DMS53 (cell line): ENCODE results near the gene KRT10.
A peak's percentile ranks its signal among the peaks of the same experiment; 100 is the strongest.
"Not testable (repeated sequence)": the region's sequence is repeated elsewhere in the genome, so short reads cannot be mapped to it uniquely, and the experiment has no call there.

Experiments used
- DNase-seq: peaks from one replicate; lab custom pipeline; 2025; lab: John Stamatoyannopoulos, UW

Gene KRT10

DNA sequence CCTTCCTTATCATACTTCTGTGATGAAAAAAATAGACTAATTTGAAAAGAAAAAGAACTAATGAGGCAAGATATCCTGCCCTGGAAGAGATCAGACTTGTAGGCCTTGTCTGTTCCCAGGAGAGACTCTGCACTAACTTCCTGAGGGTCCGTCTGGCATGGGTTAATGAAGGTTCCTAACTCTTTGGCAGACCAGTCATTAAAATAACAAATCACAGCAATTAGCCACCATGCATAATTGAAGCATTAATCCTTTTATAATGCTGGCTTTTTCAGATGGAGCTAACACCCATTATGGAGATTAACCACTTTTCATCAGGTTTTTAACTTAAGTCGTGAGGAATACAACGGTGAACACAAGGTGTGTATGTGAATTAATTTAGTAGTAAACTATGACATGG, 10.4 kb upstream of the KRT10 start:
- DNase-seq, result no peak

DNA sequence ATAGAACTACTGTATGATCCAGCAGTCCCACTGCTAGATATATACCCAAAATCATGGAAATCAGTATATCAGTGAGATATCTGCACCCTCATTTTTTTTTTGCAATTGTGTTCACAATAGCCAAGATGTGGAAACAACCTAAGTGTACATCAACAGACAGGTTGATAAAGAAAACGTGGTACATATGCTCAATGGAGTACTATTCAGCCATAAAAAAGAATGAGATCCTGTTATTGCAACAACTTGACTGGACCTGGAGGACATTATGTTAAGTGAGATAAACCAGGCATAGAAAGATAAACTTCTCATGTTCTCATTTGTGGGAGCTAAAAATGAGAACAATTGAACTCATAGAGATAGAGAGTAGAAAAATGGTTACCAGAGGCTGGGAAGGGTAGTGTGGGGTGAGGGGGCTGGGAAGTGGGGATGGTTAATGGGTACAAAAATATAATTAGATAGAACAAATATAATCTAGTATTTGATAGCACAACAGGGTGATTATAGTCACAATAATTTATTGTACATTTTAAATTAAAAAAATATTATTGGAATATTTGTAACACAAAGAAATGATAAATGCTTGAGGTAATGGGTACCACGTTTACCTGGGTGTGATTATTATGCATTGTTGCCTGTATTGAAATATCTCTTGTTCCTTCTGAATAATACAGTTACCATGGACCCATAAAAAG, 7.8 kb upstream of the KRT10 start:
- no peak for DNase-seq

DNA sequence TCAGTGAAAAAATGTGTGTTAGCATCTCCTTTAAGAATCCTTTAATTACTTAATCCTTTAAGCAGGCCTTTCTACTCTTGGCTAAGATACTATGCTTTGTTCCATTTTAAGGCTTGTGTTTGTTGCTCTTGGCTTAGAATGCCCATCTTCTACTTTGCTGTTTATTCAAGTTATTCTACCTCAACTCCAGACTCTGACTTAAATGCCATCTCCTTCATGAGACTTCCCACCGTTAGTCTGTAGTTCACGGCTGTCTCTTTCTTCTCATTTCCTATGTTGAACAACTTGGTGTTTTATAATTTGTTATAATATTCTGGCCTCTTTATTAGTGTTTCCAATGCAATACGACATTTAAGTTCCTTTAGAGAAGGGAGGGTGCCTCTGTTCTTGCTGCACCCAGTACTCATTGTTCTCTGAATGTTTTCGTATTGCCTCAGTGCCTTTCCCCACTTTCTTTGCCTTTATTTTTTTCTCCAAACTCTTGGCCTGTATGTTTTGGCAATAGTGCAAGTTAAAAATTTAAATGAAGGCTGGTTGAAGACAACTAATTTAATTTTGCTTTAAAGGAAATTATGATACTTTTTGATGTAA, 6.1 kb upstream of the KRT10 start:
- DNase-seq, result no peak

DNA sequence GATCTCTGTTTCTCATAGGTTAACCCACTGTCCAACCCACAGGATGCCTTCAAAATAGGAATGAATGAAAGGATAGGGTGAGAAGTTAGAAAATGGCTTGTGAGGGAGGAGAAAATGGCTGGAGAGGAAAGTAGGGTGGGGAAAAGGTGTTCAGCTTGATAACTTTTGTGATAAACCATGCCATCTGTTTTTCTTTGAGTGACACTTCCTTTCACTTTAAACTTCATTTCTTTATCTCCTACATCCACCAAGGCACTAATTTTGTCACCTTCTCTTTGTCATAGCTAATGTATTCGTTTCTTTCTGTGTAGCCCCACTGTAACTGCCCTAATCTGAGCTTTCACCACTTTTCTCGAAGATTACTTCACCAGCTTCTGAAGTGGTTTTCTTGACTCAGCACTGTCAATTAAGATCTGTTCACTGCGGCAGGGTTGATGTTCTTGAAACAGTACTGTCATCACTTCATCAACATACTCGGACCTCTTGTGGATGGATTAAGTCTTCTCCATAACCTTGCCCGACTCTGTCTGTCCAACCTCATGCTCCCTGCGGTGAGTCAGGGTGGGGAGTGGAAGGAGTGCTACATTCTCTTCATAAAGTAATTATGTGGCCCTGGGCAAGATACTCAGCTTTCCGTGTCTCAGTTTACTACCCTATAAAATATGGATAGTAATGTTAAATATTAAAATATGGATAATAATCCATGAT, 5.5 kb upstream of the KRT10 start:
- DNase-seq, result no peak

DNA sequence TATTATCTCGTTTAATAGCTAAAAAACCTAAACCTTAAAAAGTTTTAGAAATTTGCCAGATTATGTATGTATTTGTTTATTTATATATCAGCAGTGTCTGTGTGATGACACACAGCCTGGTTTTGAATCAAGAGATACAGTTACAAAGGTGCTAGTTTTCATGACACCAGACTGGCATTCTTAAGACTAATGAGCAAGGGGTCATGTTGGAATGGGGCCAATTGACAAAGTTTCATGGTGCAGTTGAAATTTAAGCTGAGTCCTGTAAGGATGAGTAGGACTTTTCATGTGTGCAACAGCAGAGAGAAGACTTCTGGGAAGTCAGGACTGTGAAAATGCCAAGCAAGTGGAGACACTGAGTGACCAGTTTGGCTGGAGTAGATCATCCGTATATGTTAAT, 3.2 kb upstream of the KRT10 start:
- no peak for DNase-seq

DNA sequence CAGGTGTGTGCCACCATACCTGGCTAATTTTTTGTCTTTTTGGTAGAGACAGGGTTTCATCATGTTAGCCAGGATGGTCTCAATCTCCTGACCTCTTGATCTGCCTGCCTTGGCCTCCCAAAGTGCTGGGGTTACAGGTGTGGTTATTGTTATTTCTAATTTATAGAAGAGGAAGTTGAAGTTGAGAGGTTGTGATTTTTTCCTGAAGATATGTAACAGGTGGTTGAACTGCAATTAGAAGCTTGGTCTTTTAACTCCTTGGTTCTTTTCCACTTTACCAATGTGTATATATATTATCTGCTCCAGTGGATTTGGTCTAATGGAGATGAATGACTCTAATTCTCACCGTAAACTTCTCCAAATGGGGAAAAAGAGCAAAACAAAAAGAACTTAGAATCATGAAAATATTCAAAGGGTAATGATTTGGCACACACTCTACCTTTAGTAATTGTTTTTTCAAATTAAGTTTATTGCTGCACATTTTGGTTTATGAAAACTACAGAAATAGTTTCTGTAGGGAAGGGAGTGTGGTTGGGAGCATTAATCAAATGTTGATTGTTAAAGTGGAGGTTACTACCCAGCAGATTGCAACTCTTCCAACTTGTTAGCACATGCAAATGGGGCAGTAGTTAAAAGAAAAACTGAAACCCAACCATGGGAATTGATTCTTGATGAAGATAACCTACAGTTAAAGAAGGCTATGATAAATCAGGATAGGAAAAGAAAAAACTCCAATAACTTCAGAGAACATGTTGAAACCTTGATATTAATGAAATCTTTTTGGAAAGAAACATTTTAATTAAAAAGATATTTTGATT, 1.8 kb upstream of the KRT10 start:
- DNase-seq, result no peak

DNA sequence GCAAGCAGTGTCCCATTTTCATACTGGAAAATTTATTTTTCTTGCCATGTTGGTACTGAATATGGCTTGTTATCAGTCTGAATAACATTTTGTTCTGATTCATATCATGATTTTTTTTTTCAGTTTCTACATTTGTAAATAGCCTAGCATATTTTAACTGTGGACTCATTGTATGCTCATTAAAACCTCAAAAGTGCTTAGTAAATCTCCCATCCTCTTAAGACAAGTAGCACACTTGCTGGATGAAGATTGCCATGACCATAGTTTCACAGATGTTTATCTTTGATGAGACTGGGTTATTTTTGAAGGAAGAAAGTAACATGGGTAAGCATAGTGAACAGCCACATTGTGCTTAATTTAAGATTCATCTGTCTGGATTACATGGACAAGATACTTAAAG, 878 bp downstream of the KRT10 start:
- DNase-seq, result no peak

DNA sequence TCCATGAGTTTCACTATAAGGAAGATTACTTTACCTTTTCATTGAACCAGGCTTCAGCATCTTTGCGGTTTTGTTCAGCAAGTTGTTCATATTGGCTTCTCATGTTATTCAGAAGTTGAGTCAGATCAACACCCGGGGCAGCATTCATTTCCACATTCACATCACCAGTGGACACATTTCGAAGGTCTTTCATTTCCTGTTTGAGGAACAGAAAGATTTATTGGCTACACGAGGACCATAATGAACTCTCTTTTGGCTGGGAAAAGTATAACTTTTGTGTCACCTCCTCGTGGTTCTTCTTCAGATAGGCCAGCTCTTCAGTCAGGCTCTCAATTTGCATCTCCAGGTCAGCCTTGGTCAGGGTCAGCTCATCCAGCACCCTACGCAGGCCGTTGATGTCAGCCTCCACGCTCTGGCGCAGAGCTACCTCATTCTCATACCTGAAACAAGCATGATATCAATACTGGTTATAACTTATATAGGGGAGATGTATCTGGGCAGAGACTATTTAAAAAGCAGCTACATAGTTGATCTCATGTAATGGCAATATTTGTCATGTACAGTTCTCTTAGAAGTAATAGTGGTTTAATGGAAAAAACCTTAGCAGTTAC, 2.1 kb downstream of the KRT10 start:
- DNase-seq, result no peak

DNA sequence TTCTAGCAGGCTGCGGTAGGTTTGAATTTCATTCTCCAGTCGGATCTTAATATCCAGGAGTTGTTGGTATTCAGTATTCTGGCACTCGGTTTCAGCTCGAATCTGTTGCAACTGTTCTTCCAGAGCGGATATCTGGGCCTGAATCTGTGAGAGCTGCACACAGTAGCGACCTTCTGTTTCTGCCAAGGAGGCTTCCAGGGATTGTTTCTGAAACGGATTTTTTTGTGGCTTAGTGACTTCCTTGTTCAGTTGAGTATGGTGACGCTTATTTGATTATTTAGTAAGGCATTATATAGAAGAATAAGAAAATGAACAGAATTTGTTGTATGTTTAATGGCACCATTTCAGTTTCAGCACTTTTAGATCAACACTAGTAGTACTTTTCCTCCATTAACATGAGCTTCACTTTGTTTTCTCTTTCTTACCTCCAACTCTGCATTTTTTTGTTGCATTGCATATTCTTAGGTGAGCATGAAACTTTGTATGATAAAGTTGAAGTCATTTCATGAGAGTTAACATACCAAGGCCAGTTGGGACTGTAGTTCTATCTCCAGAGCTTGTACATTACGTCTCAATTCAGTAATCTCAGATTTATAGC, 2.8 kb downstream of the KRT10 start:
- DNase-seq, result no peak

DNA sequence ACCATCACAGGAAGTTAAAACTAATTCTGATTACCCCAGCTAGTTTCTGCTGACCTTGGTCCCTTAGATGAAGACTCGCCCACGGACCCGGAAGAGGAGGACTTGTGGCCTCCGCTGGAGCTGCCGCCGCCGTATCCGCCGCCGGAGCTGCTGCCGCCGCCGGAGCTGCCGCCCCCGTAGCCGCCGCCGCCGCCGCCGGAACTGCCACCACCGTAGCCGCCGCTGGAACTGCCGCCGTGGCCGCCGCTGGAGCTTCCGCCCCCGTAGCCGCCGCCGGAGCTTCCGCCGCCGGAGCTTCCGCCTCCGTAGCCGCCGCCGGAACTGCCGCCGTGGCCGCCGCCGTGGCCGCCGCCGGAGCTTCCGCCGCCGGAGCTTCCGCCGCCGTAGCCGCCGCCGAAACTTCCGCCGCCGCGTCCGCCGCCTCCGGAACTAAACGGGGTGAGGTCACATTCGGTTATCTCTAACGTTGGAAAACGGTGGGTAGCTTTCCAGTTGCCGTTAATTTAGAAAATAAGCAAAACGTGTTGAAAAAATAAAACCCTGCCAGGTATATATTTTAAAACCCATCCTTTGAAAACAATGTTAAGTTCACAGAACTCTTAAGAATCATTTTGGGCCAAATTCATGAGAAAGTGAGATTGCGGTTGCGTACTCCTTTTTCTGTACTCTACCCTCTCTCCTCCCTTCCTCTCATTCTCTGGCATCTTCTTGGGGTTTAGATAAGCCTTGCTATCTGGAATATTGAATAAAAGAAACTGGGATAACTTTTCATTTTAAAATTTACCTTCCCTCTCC, 3.5 kb downstream of the KRT10 start:
- DNase-seq, result peak; percentile 88

DNA sequence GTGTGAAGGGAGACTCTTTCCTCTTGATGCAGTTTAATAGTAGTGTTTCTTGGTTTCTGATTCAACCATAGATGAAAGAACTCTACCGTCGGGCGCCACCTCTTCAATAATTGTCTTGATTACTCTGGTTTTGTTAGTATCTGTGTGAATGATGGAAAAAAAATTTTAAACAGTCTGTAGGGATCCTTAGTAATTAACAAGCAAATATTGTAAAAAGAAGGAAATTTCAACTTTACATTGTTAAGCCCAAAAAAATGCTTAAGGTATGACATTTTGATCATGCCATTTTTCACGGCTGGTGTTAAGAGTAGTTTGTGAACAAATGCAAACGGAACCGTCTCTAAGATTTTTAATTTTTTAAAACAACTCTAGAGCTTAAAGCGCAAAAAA, 4.1 kb downstream of the KRT10 start:
- no peak for DNase-seq

DNA sequence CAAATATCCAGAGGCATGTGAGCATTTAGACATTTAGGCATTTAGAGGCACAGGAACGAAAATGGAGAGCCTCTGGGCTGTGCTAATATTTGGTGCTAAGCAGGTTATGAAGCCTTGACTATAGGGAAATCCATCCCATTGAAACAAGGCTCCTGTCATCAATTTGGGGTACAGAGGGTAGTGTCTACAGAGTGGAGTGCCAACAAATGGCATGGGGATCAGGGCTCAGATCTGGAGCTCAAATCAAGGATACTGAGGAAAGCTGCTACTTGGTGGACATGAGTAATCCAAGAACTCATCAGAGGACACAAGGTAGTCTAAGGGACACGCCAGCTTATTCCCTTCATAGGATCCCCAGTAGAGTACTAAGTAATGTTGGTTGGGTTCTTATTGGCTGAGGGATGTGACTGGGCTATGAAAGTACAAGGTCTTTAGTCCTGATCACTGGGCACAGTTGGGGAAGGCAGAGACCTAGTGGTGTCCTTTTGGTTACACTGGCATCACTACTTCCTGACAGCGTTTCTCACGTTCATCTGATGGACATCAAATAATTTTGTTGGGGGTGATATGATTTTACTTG, 5.2 kb downstream of the KRT10 start:
- no peak for DNase-seq

DNA sequence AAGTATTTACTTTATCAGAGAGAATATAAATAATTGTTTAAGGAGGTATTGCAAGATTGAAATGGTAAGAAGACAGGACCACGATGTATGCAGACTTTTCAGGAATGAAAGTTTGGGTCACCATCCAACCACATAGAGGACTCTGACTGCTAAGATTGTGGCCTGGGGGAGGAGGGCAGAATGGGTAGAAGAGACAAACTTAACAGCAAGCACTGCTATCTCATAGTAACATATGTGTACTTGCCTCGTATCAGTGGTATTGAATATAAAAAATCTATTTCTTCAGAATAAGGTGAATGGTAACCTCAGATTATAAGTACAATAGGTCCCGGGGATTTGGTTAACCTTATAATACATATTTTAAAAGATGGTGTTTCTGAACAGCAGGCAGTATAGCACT, 5.8 kb downstream of the KRT10 start:
- DNase-seq, result no peak

DNA sequence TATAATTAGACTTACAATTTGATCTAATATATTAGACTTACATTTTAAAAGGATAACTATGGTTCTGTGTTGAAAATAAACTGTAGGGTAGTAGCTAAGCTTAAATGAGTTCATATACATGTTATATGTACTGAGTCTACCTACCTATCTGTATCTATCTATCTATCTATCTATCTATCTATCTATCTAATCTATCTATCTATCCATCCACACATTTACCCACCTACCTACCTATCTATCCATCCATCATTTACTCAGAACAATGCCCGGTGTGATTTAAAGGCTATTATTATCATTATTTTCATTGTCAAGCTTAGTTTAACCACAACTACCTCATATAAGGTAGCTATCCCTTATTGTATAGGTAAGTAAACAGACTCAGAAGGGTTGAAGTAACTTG, 7.0 kb downstream of the KRT10 start:
- DNase-seq, result no peak

DNA sequence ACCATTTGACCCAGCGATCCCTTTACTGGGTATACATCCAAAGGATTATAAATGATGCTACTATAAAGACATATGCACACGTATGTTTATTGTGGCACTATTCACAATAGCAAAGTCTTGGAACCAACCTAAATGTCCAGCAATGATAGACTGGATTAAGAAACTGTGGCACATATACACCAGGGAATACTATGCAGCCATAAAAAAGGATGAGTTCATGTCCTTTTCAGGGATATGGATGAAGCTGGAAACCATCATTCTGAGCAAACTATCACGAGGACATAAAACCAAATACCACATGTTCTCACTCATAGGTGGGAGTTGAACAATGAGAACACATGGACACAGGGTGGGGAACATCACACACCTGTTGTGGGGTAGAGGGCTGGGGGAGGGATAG, 7.8 kb downstream of the KRT10 start:
- DNase-seq, result not testable (repeated sequence)

DNA sequence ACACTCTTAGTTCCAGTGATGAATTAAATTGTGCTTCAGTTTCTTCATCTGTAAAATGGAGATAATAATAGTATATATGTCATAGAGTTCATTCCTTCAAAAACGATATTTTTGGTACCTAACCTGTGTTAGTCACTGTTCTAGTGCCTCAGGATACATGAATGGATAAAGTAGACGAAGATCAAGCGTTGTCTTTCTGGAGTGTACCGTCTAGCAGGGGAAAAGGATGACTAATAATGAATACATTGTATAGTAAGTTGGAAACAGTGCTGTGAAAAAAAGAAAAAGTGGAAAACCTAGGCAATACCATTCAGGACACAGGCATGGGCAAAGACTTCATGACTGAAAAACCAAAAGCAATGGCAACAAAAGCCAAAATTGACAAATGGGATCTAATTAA, 8.6 kb downstream of the KRT10 start:
- DNase-seq, result no peak

DNA sequence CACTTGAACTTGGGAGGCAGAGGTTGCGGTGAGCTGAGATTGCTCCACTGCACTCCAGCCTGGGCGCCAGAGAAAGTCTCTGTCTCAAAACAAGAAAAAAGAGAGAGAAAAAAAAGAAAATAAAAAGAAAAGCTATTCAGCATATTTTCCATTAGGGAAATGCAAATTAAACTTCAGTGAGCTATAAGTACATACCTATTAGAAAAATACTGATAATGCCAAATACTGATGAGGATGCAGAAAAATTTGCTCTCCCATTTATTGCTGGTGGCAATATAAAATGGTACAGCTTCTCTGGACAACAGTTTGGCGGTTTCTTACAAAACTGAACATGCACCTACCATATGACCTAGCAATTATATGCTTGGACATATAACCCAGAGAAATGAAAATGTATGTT, 9.8 kb downstream of the KRT10 start:
- DNase-seq, result no peak

DNA sequence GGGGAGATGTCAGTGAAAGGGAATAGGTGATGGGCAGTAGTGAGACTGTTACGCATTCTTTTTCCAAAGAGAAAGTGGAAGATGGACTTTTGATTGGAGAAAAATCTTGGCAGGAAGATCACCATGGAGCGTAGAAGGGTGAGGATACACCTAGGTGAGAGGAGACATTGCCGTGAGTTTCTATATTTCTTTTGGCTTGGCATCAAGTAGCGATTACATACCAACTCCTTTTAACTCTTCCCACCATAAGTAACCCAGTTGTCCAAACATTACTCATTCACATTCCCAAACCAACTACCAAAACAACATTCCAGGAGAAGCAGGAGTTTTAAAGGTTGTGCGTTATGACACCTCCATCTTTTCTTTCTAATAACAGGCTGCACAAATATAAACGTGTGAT, 11.9 kb downstream of the KRT10 start:
- no peak for DNase-seq

DNA sequence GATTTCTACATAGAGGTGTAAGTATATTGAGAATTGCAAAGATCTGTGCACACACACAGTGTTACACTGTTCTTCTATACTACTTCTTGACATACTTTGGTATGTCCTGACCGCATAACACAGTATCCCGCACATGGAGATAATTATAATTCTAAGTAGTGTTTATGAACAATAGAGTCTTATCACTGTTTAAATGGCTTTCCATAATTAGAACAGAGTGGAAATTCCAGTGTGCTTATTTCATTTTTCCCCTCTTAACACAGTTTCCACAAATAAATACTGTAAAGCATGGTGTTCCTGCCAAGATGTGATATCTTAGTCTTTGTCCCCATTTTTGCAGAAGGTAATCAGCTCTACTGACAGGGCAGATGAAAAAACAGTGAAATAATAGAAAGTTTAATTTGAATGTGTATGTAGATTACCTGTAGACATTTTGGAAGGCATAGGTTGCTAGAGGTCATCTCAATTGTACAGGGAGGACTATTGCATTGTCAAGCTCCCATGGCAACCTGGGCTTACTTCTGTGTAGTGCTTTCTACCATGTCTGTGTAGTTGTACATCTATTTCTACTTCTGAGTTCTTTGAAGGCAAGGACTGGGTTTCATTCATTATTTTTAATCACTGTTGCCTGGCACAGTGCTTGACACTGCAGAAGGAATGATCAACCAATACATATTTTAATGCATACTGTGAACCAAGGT, 12.5 kb downstream of the KRT10 start:
- no peak for DNase-seq

DNA sequence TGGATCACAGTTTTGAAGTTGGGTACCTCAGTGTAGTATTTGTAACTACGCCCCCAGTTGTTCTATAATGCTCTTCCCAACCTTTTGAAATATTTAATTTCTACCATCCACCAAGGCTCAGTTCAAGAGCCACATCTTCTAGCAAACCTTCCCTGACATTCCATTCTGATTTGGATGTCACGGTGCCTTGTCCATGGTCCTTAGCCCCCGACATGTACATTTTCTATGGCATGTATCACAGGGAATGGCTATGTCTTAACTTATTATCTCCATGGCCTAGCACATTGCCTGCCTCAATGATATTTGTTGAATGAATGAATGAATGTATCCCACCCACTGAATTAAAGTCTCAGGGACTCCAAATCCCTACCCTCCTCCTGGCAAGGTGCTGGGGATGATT, 16.3 kb downstream of the KRT10 start:
- DNase-seq, result no peak
